ENCODE measurements around the gene CST6.

- TF ChIP-seq CTCF (IDR thresholded peaks at IDR 0.05) = no peak
- no peak for TF ChIP-seq POLR2A (IDR thresholded peaks at IDR 0.05)
- TF ChIP-seq POLR2AphosphoS5 (IDR thresholded peaks at IDR 0.05) = no peak
These were observed 44.4 kb upstream of the CST6 start for GRCh38 chr11:65967329-65967934.

All from transverse colon (tissue), 4 donors.